GM23338 (cell line): ENCODE measurements around the gene NFE2. TPM values are rescaled to one million over a fixed set of nuclear protein-coding genes. Genes with fewer than 3 reads are reported as not detected.

ENCODE experiments used
- ATAC-seq: fragments of 200-7000 bp; cut with Tn5 transposase; 3 replicates; pipeline ENCODE4 v1.9.1; 2020
- DNase-seq: peaks from one replicate; pipeline ENCODE4 v3.0.0-alpha.2; 2015; ENCODE audit warnings: low spot score
- H2AFZ ChIP-seq: fragments of 200-600 bp; sonication (generic); 2 replicates; pipeline ENCODE4 v1.8.0; 2016; ENCODE audit warnings: antibody characterized with exemption, mild to moderate bottlenecking, moderate library complexity
- H3F3A ChIP-seq: fragments of 200-600 bp; sonication (generic); replicated peaks from 2 replicates; pipeline ENCODE4 v1.8.0; 2017; ENCODE audit warnings: antibody characterized with exemption, mixed run types, low read depth
- H3K27ac ChIP-seq: fragments of 200-600 bp; sonication (generic); 2 replicates; pipeline ENCODE4 v1.6.1; 2016; ENCODE audit warnings: low read depth
- H3K27me3 ChIP-seq: fragments of 200-600 bp; sonication (generic); 2 replicates; pipeline ENCODE4 v1.8.0; 2016; ENCODE audit warnings: mild to moderate bottlenecking, mixed run types, moderate library complexity; ENCODE audit not compliant: insufficient read depth
- H3K36me3 ChIP-seq: fragments of 200-600 bp; sonication (generic); 2 replicates; pipeline ENCODE4 v1.8.0; 2016; ENCODE audit warnings: mild to moderate bottlenecking; ENCODE audit not compliant: insufficient read depth
- H3K4me1 ChIP-seq: fragments of 200-600 bp; sonication (generic); 2 replicates; pipeline ENCODE4 v1.8.0; 2016; ENCODE audit warnings: mild to moderate bottlenecking, moderate library complexity; ENCODE audit not compliant: insufficient read depth
- H3K4me2 ChIP-seq: fragments of 200-600 bp; sonication (generic); 2 replicates; pipeline ENCODE4 v1.7.1; 2017; ENCODE audit warnings: mixed run types
- H3K4me3 ChIP-seq: fragments of 200-600 bp; sonication (generic); 2 replicates; pipeline ENCODE4 v1.6.1; 2016; ENCODE audit warnings: mixed run types
- H3K79me2 ChIP-seq: fragments of 200-600 bp; sonication (generic); replicated peaks from 2 replicates; pipeline ENCODE4 v1.8.0; 2017; ENCODE audit warnings: mild to moderate bottlenecking; ENCODE audit not compliant: insufficient read depth
- H3K9me2 ChIP-seq: fragments of 200-600 bp; sonication (generic); 2 replicates; pipeline ENCODE4 v1.8.0; 2017; ENCODE audit not compliant: insufficient read depth
- H4K20me1 ChIP-seq: fragments of 200-600 bp; sonication (generic); replicated peaks from 2 replicates; pipeline ENCODE4 v1.8.0; 2017; ENCODE audit warnings: mild to moderate bottlenecking; ENCODE audit not compliant: insufficient read depth
- H3K27ac Mint-ChIP-seq: 2 replicates; pipeline ENCODE4 v1.8.0; 2020; ENCODE audit warnings: inconsistent platforms, mild to moderate bottlenecking, moderate library complexity, mixed read lengths
- H3K27me3 Mint-ChIP-seq: 3 replicates; pipeline ENCODE4 v1.8.0; 2022; ENCODE audit warnings: low read depth, mild to moderate bottlenecking, moderate library complexity, mixed read lengths, inconsistent platforms; ENCODE audit not compliant: insufficient read depth, poor library complexity
- H3K36me3 Mint-ChIP-seq: 3 replicates; pipeline ENCODE4 v1.8.0; 2021; ENCODE audit warnings: low read depth, mild to moderate bottlenecking, inconsistent platforms, moderate library complexity, mixed read lengths
- H3K4me1 Mint-ChIP-seq: 3 replicates; pipeline ENCODE4 v1.8.0; 2020; ENCODE audit warnings: mild to moderate bottlenecking, inconsistent platforms, mixed read lengths
- H3K4me3 Mint-ChIP-seq: 3 replicates; pipeline ENCODE4 v1.8.0; 2021; ENCODE audit warnings: moderate library complexity, mild to moderate bottlenecking, inconsistent platforms, mixed read lengths
- H3K9me3 Mint-ChIP-seq: 3 replicates; pipeline ENCODE4 v1.8.0; 2020; ENCODE audit warnings: moderate library complexity, mild to moderate bottlenecking, inconsistent platforms, mixed read lengths
- CREB1 ChIP-seq: fragments of 250-450 bp; sonication (Bioruptor Pico); IDR thresholded peaks from 2 replicates; pipeline ENCODE4 v1.5.0; 2020; ENCODE audit warnings: low read depth, mild to moderate bottlenecking, moderate library complexity
- EZH2 ChIP-seq: fragments of 200-600 bp; sonication (generic); IDR thresholded peaks from one replicate; pipeline ENCODE4 v1.8.0; 2017; ENCODE audit warnings: antibody characterized with exemption, mild to moderate bottlenecking, low read depth; ENCODE audit not compliant: unreplicated experiment
- EZH2phosphoT487 ChIP-seq: fragments of 200-600 bp; sonication (generic); IDR thresholded peaks from one replicate; pipeline ENCODE4 v1.8.1; 2018; ENCODE audit warnings: antibody characterized with exemption; ENCODE audit not compliant: unreplicated experiment
- JUNB ChIP-seq: IDR thresholded peaks from one replicate; pipeline ENCODE4 v1.6.1; 2016; ENCODE audit warnings: antibody characterized with exemption; ENCODE audit not compliant: unreplicated experiment
- NANOG ChIP-seq: IDR thresholded peaks from 2 replicates; pipeline ENCODE4 v1.6.1; 2016; ENCODE audit warnings: antibody characterized with exemption, borderline replicate concordance
- POLR2AphosphoS5 ChIP-seq: IDR thresholded peaks from 2 replicates; pipeline ENCODE4 v1.6.1; 2016; ENCODE audit warnings: antibody characterized with exemption, low read depth
- ZNF114 ChIP-seq: fragments of 250-450 bp; sonication (Bioruptor Pico); IDR thresholded peaks from 2 replicates; pipeline ENCODE4 v1.5.0; 2020; ENCODE audit warnings: mild to moderate bottlenecking, moderate library complexity
- ZNF331 ChIP-seq: fragments of 250-450 bp; sonication (Bioruptor Pico); IDR thresholded peaks from 2 replicates; pipeline ENCODE4 v1.5.0; 2020; ENCODE audit warnings: low read depth, mild to moderate bottlenecking, moderate library complexity
- polyA plus RNA-seq: library from polyadenylated mRNA; unstranded; fragments of >200 nt; fragmentation: Nextera tagmentation; extraction: Ambion mirVana; gene quantifications from 2 replicates; pipeline ENCODE4 v1.2.1, GENCODE V29; 2016
- total RNA-seq: library from RNA; depleted of rRNA; stranded (reverse); fragments of >200 nt; shearing (Covaris generic); gene quantifications from 2 replicates; pipeline ENCODE4 v1.2.3, GENCODE V29; 2014
- TF ChIP-seq, protein P1 (sequence below), 2 experiments: fragments of 200-600 bp in 1 of 2; sonication (generic) in 1 of 2; conservative IDR thresholded peaks; 2 replicates each; pipeline versions ENCODE4 v1.5.1 to v1.6.1; 2016 to 2017; ENCODE audit warnings: antibody characterized with exemption in 2 of 2, low read depth in 2 of 2, mild to moderate bottlenecking in 2 of 2, moderate library complexity in 1 of 2
- TF ChIP-seq, protein P2 (sequence below): IDR thresholded peaks from 2 replicates; pipeline ENCODE4 v1.6.1; 2016; ENCODE audit warnings: antibody characterized with exemption
- TF ChIP-seq, protein P3 (sequence below): IDR thresholded peaks from one replicate; pipeline ENCODE4 v1.6.1; 2018; ENCODE audit warnings: antibody characterized with exemption; ENCODE audit not compliant: unreplicated experiment
- TF ChIP-seq, protein P4 (sequence below): fragments of 250-450 bp; sonication (Bioruptor Pico); IDR thresholded peaks from 2 replicates; pipeline ENCODE4 v1.5.0; 2020; ENCODE audit warnings: mild to moderate bottlenecking, moderate library complexity

The NFE2 gene
- total and polyA plus RNA-seq, 2 experiments from 2014 or later, result 1.3 to 1.8 TPM

DNA sequence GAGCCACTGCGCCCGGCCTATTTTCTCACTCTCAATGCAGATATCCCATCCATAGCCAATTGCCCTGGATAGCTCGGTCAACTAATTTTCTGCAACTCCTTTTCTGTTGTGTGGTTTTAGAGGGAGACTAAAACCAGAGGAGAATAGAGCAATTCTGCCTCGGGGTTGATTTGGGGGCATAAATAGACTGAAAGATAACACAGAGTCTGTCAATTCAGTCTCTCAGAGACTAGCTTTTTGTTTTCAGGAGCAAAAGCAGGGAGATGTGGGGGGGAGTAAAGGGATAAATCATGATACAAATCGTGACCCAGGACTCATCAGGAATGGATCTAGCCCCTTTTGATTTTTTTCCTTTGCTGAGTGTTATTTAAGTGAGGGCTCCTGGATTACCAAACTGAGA lies 30.6 kb upstream of the NFE2 start (continued):
- TF ChIP-seq ZNF114 (CRISPR knock-in tag), result no peak
- TF ChIP-seq, protein P1, sequence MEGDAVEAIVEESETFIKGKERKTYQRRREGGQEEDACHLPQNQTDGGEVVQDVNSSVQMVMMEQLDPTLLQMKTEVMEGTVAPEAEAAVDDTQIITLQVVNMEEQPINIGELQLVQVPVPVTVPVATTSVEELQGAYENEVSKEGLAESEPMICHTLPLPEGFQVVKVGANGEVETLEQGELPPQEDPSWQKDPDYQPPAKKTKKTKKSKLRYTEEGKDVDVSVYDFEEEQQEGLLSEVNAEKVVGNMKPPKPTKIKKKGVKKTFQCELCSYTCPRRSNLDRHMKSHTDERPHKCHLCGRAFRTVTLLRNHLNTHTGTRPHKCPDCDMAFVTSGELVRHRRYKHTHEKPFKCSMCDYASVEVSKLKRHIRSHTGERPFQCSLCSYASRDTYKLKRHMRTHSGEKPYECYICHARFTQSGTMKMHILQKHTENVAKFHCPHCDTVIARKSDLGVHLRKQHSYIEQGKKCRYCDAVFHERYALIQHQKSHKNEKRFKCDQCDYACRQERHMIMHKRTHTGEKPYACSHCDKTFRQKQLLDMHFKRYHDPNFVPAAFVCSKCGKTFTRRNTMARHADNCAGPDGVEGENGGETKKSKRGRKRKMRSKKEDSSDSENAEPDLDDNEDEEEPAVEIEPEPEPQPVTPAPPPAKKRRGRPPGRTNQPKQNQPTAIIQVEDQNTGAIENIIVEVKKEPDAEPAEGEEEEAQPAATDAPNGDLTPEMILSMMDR (conservative IDR thresholded peaks at IDR 0.05; ENCODE audit: low read depth in 2 of 2), result no peak
- TF ChIP-seq, protein P2, sequence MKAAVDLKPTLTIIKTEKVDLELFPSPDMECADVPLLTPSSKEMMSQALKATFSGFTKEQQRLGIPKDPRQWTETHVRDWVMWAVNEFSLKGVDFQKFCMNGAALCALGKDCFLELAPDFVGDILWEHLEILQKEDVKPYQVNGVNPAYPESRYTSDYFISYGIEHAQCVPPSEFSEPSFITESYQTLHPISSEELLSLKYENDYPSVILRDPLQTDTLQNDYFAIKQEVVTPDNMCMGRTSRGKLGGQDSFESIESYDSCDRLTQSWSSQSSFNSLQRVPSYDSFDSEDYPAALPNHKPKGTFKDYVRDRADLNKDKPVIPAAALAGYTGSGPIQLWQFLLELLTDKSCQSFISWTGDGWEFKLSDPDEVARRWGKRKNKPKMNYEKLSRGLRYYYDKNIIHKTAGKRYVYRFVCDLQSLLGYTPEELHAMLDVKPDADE, result no peak

DNA sequence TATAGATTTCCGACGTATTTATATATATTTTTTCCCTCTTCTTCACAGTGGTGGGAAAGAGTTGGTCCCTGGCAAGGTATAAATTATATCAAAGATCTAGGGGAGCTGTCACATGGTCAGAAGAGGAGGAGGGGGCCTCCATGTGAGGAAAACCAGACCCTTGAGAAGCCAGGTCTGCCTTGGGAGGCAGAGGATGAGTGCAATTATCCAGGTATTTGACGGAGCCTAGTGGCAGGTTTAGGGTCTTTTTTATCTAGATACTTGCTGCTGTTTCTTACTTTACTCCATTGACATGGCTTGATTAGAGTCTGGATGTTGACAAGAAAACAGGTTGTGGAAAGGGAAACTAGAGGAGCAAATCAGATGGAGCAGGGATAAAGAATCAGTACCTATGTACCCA lies 29.6 kb upstream of the NFE2 start:
- Histone ChIP-seq H3K36me3 (no peaks in the 10 kb centered on the region), H3K27ac (no peak overlapping the region), H3K27me3 (no peaks in the 10 kb centered on the region), H3K4me2 (0 out of 2 replicates have a peak overlapping the region, but pooled peaks have one; percentile 14), H3K9me2 (no peaks in the 10 kb centered on the region), H3K4me1 (peaks cover 27% of the 10 kb centered on the region), H4K20me1 (no peaks in the 10 kb centered on the region), H3F3A (peaks cover 8% of the 10 kb centered on the region), H2AFZ (no peak overlapping the region), H3K79me2 (peaks cover 17% of the 10 kb centered on the region), H3K4me3 (no peak overlapping the region)
- DNase-seq (no peak), ATAC-seq (no peak)
- H3K27ac Mint-ChIP-seq, result no peak overlapping the region
- H3K27me3 Mint-ChIP-seq, result peaks cover 4% of the 10 kb centered on the region
- no peak overlapping the region for H3K4me3 Mint-ChIP-seq
- peaks cover 26% of the 10 kb centered on the region for H3K4me1 Mint-ChIP-seq
- no peaks in the 10 kb centered on the region for H3K9me3 Mint-ChIP-seq
- H3K36me3 Mint-ChIP-seq, result no peaks in the 10 kb centered on the region
- TF ChIP-seq ZNF114 (CRISPR knock-in tag), result no peak
- no peak for TF ChIP-seq JUNB
- no peak for TF ChIP-seq NANOG
- TF ChIP-seq, protein P3, sequence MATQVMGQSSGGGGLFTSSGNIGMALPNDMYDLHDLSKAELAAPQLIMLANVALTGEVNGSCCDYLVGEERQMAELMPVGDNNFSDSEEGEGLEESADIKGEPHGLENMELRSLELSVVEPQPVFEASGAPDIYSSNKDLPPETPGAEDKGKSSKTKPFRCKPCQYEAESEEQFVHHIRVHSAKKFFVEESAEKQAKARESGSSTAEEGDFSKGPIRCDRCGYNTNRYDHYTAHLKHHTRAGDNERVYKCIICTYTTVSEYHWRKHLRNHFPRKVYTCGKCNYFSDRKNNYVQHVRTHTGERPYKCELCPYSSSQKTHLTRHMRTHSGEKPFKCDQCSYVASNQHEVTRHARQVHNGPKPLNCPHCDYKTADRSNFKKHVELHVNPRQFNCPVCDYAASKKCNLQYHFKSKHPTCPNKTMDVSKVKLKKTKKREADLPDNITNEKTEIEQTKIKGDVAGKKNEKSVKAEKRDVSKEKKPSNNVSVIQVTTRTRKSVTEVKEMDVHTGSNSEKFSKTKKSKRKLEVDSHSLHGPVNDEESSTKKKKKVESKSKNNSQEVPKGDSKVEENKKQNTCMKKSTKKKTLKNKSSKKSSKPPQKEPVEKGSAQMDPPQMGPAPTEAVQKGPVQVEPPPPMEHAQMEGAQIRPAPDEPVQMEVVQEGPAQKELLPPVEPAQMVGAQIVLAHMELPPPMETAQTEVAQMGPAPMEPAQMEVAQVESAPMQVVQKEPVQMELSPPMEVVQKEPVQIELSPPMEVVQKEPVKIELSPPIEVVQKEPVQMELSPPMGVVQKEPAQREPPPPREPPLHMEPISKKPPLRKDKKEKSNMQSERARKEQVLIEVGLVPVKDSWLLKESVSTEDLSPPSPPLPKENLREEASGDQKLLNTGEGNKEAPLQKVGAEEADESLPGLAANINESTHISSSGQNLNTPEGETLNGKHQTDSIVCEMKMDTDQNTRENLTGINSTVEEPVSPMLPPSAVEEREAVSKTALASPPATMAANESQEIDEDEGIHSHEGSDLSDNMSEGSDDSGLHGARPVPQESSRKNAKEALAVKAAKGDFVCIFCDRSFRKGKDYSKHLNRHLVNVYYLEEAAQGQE, result no peak
- TF ChIP-seq, protein P4, sequence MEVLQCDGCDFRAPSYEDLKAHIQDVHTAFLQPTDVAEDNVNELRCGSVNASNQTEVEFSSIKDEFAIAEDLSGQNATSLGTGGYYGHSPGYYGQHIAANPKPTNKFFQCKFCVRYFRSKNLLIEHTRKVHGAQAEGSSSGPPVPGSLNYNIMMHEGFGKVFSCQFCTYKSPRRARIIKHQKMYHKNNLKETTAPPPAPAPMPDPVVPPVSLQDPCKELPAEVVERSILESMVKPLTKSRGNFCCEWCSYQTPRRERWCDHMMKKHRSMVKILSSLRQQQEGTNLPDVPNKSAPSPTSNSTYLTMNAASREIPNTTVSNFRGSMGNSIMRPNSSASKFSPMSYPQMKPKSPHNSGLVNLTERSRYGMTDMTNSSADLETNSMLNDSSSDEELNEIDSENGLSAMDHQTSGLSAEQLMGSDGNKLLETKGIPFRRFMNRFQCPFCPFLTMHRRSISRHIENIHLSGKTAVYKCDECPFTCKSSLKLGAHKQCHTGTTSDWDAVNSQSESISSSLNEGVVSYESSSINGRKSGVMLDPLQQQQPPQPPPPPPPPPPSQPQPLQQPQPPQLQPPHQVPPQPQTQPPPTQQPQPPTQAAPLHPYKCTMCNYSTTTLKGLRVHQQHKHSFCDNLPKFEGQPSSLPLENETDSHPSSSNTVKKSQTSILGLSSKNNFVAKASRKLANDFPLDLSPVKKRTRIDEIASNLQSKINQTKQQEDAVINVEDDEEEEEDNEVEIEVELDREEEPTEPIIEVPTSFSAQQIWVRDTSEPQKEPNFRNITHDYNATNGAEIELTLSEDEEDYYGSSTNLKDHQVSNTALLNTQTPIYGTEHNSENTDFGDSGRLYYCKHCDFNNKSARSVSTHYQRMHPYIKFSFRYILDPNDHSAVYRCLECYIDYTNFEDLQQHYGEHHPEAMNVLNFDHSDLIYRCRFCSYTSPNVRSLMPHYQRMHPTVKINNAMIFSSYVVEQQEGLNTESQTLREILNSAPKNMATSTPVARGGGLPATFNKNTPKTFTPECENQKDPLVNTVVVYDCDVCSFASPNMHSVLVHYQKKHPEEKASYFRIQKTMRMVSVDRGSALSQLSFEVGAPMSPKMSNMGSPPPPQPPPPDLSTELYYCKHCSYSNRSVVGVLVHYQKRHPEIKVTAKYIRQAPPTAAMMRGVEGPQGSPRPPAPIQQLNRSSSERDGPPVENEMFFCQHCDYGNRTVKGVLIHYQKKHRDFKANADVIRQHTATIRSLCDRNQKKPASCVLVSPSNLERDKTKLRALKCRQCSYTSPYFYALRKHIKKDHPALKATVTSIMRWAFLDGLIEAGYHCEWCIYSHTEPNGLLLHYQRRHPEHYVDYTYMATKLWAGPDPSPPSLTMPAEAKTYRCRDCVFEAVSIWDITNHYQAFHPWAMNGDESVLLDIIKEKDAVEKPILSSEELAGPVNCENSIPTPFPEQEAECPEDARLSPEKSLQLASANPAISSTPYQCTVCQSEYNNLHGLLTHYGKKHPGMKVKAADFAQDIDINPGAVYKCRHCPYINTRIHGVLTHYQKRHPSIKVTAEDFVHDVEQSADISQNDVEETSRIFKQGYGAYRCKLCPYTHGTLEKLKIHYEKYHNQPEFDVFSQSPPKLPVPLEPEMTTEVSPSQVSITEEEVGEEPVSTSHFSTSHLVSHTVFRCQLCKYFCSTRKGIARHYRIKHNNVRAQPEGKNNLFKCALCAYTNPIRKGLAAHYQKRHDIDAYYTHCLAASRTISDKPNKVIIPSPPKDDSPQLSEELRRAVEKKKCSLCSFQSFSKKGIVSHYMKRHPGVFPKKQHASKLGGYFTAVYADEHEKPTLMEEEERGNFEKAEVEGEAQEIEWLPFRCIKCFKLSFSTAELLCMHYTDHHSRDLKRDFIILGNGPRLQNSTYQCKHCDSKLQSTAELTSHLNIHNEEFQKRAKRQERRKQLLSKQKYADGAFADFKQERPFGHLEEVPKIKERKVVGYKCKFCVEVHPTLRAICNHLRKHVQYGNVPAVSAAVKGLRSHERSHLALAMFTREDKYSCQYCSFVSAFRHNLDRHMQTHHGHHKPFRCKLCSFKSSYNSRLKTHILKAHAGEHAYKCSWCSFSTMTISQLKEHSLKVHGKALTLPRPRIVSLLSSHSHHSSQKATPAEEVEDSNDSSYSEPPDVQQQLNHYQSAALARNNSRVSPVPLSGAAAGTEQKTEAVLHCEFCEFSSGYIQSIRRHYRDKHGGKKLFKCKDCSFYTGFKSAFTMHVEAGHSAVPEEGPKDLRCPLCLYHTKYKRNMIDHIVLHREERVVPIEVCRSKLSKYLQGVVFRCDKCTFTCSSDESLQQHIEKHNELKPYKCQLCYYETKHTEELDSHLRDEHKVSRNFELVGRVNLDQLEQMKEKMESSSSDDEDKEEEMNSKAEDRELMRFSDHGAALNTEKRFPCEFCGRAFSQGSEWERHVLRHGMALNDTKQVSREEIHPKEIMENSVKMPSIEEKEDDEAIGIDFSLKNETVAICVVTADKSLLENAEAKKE (CRISPR knock-in tag), result no peak
- no peak for TF ChIP-seq ZNF331 (CRISPR knock-in tag)
- no peak for TF ChIP-seq POLR2AphosphoS5
- TF ChIP-seq CREB1 (CRISPR knock-in tag), result no peak
- TF ChIP-seq EZH2phosphoT487, result no peak
- TF ChIP-seq, protein P2, result no peak
- no peak for TF ChIP-seq EZH2
